Astrocyte of the hippocampus (primary cell): Measurements from ENCODE around the gene ANKS3.

Source experiments
- DNase-seq: peaks from one replicate; pipeline ENCODE4 v3.0.0; 2011; ENCODE audit warnings: low read depth, low spot score

Gene ANKS3, protein sequence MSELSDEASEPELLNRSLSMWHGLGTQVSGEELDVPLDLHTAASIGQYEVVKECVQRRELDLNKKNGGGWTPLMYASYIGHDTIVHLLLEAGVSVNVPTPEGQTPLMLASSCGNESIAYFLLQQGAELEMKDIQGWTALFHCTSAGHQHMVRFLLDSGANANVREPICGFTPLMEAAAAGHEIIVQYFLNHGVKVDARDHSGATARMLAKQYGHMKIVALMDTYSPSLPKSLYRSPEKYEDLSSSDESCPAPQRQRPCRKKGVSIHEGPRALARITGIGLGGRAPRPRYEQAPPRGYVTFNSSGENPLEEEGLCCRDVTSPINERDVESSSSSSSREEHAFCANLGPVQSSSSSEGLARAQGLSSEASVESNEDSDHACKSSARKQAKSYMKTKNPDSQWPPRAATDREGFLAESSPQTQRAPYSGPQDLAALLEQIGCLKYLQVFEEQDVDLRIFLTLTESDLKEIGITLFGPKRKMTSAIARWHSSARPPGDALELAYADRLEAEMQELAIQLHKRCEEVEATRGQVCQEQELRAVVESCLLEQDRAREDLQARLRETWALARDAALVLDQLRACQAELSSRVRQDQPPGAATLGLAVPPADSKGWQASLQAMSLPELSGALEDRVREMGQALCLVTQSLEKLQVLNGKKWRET

GRCh38 chr16:4734063-4734729 lies at the start of gene ANKS3, which contains the start of gene DNAAF8:
ANKS3 (minus strand) TSS chr16:4734271; CDS start chr16:4730149, 4,122 bp downstream.
DNAAF8 (plus strand) TSS chr16:4734537; CDS start chr16:4736515, 1,978 bp downstream.
- DNase-seq: peak; percentile 98

- no peak for DNase-seq
Measured at GRCh38 chr16:4783251-4783950, 49.3 kb upstream of the ANKS3 start.

- DNase-seq: no peak
Measured at GRCh38 chr16:4780235-4780634, 46.2 kb upstream of the ANKS3 start.

GRCh38 chr16:4778050-4778392 lies 44.0 kb upstream of the ANKS3 start:
- DNase-seq: no peak

DNA sequence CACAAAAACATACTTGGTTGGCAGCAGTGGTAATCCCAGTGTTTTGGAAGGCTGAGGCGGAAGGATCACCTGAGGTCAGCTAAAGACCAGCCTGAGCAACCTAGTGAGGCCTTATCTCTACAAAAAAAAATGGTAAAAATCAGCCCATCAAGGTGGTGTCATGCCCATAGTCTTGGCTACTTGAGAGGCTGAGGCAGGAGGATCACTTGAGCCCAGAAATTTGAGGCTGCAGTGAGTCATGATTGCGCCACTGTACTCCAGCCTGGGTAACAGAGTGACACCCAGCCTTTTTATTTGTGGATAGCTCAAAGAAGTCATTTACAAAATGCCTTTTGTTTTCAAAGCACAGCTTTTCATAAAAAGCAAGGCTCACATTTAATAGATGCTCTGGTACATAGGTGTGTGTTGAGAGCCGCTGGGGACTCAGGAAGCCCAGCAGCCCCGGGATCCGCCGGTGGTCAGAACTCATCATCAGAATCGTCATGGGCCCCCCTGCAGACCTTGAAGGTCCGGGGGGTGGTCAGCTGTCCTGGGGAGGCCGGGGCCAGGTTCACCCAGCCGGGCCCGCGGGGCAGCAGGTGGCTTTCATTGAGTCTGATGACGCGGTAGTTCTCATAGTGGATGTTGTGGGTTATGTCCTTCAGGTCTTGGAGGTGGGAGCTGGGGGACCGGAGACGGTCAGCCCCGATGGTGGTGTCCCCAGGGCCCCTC lies 43.4 kb upstream of the ANKS3 start:
- no peak for DNase-seq

GRCh38 chr16:4776141-4776705 lies 42.2 kb upstream of the ANKS3 start:
- no peak for DNase-seq

GRCh38 chr16:4775005-4775404 lies 40.9 kb upstream of the ANKS3 start:
- DNase-seq: no peak

DNA sequence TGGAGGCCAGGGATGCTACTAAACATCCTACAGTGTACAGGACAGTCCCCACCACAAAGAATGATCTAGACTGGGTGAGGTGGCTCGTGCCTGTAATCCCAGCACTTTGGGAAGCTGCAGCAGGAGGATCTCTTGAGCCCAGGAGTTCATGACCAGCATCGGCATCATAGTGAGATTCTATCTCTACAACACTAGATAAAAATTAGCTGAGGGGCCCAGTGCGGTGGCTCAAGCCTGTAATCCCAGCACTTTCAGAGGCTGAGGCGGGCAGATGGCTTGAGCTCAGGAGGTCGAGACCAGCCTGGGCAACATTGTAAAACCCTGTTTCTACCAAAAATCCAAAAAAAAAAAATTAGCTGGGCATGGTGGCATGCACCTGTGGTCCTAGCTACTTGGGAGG lies 38.3 kb upstream of the ANKS3 start:
- no peak for DNase-seq

GRCh38 chr16:4771646-4772045 lies 37.6 kb upstream of the ANKS3 start:
- no peak for DNase-seq

- DNase-seq: no peak
Measured at GRCh38 chr16:4769306-4769638, 35.2 kb upstream of the ANKS3 start.

DNA sequence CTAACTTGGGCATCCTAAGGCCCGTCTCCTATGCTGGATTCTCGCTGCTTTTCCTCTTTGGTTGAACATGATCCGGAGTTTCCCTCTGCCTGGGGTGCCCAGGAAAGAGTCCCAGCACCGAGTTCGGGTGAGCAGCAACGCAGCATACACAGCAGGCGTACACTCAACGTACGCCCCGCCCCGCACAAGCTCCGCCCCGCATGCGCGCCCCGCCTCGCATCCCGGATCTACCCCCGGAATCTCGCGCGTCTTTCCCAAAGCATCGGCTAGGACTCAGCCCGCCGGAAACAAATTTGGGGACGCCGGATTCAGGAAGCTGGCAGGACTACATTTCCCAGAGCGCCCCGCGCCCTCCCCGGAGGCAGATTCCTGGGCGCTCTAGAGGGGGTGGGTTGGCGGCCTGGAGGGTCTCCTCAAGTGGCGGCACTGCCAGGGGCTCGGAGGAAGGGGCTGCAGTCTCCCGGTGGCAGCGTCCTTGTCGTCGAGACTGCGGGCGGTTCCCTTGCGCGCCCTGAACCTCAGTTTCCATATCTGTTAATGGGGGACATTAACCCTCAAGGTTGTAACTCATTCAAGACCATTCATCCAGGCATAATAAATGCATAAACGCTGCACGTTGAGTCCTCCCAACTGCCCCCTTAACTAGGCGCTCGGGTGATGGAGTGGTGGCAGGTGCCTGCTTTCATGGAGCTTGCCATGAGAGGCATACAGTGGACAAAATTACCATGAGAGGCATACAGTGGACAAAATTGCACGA lies 34.7 kb upstream of the ANKS3 start:
- DNase-seq: peak; percentile 98

DNA sequence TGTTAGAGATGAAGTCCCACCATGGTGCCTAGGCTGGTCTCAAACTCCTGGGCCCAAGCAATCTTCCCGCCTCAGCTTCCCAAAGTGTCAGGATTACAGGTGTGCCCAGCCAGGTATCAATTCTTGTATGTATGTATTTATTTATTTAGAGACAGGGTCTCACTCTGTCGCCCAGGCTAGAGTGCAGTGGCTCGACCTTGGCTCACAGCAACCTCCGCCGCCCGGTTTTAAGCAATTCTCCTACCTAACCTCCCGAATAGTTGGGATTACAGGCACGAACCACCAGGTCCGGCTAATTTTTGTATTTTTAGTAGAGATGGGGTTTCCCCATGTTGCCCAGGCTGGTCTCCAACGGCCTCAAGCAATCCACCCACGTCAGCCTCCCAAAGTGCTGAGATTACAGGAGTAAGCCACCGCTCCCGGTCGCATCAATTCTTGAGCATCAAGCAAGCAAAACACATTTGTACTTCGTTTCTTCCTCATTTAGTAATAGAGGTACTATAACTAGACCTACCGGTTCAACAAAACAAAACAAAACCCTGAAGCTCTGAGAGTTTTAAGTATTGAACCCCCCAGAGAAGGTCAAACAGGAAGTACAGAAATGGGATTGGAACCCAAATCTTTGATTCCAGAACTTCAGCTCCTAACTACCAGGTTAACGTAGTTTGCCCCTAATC lies 33.9 kb upstream of the ANKS3 start:
- no peak for DNase-seq

GRCh38 chr16:4766875-4767628 lies 33.0 kb upstream of the ANKS3 start, which contains the start of gene ZNF500:
ZNF500 (minus strand) TSS chr16:4767162; CDS start chr16:4765978, 1,184 bp downstream.
- DNase-seq: peak; percentile 99

DNA sequence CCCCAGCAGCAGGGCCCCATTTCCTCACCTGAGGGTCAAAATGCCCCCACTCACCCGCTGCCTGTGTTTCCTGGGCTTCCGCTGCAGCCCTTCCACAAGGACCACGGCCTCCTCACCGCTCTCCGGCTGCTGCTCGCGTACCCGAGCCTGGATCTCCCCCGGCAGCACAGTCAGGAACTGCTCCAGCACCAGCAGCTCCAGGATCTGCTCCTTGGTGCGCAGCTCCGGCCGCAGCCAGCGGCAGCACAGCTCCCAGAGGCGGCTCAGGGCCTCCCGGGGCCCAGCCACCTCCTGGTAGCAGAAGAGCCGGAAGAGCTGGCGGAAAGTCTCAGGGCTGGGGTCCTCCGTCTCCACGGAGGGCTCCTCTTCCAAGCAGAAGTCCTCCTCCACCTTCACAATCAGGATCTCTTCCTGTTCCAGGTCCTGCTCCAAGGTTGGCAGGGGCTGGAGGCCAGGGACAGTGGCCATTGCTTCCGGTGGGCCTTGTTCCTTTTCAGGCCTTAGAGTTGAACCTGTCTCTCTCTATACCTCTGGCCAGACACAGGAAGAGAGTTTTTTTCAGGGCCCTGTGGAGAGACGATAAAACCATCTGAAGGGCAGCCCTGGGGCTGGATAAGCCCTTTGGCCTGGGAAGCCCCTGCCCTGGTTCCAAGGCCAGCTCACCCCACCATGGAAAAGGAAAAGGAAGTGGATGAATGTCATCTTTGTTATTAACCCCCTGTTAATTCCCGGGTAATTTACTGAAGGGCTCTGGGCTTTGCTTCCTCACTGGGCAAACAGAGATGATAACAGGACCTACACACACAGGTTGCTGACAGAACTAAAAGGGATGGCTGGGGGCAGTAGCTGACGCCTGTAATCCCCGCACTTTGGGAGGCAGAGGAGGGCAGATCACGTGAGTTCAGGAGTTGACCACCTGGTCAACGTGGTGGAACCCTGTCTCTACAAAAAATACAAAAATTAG lies 31.7 kb upstream of the ANKS3 start:
- no peak for DNase-seq

DNA sequence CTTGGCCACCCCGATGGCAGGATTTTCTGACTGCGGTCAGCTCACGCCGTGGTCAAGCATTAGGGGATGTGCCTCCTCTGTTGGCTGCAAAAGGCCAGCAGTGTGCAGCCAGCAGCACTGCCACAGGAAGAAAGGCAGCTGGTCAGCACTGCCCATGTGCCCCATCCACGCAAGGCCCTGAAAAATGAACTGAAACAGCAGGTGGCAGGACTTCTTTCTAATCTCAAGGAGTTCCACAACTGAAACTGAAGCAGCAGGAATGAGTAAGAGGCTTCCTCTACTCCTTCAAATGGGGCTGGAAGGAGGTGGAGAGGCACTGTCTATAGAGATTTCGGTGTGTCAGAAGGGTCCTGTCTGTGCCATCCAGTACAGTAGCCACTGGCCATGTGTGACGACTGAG lies 29.7 kb upstream of the ANKS3 start:
- no peak for DNase-seq

GRCh38 chr16:4762205-4762604 lies 28.1 kb upstream of the ANKS3 start:
- DNase-seq: no peak

DNA sequence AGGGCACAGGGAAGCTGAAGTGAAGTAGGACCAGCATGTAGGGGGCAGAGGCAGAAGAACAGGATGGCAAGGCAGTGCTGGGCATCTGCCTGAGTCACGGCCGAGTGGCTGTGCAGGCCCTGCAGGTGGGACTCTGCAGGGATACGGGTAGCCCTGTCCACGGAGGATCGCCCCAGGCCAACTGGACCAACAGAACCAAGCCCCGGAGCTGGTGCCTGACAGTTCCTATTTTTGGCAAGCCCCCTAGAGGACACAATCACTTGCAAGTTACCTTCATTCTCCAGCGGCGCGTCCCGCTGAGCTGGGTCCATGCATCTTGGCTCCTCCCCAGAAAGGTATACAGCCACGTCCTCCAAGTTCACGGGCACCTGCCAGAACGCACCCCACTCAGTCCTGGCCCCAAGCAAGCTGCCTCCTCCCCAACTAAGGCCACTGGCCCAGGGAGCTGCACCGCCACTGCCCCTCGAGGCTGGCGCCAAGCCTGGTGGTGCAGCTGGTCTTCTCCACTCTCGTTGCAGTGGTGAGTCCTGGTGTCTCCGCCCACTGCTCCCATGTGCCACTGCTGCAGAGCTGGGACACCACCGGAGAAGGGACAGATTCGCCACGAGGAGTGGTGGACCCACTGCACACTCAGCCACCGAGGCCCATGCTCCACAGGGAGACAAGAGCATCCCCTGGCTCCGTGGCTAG lies 26.3 kb upstream of the ANKS3 start:
- DNase-seq: no peak
